ENCODE measurements around the gene GTF3C6.

GTF3C6 gene

GRCh38 chr6:110939429-110940200, 18.9 kb upstream of the GTF3C6 start:
- TF ChIP-seq, protein P1, sequence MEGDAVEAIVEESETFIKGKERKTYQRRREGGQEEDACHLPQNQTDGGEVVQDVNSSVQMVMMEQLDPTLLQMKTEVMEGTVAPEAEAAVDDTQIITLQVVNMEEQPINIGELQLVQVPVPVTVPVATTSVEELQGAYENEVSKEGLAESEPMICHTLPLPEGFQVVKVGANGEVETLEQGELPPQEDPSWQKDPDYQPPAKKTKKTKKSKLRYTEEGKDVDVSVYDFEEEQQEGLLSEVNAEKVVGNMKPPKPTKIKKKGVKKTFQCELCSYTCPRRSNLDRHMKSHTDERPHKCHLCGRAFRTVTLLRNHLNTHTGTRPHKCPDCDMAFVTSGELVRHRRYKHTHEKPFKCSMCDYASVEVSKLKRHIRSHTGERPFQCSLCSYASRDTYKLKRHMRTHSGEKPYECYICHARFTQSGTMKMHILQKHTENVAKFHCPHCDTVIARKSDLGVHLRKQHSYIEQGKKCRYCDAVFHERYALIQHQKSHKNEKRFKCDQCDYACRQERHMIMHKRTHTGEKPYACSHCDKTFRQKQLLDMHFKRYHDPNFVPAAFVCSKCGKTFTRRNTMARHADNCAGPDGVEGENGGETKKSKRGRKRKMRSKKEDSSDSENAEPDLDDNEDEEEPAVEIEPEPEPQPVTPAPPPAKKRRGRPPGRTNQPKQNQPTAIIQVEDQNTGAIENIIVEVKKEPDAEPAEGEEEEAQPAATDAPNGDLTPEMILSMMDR (conservative IDR thresholded peaks at IDR 0.05; ENCODE audit: low read depth, low read length): no peak
- DNase-seq (ENCODE audit: low read depth): no peak
- H3K4me3 ChIP-seq (ENCODE audit: low read length): no peak overlapping the region

DNA sequence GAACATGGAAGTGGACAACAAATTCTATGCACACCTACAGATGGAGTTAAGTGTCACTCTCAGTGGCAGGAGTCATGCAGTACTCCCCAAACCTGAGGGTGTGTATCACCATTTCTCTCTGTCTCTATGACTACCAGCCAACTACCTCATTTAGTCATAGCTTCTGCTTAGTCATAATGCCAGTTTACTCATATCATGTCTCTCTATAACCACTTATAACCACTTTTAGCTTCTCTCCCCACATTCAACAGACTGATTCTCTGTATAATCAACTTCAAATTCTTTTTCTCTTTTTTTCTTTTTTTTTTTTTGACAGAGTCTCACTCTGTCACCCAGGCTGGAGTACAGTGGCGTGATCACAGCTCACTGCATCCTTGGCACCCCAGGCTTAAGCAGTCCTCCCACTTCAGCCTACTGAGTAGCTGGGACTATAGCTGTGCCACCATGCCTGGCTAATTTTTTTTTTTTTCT, 13.8 kb upstream of the GTF3C6 start:
- TF ChIP-seq, protein P1 (conservative IDR thresholded peaks at IDR 0.05; ENCODE audit: low read depth, low read length): no peak
- DNase-seq (ENCODE audit: low read depth): peak; percentile 36
- H3K4me3 ChIP-seq (ENCODE audit: low read length): no peak overlapping the region

GRCh38 chr6:110946498-110946897, 12.0 kb upstream of the GTF3C6 start:
- no peak overlapping the region for H3K4me3 ChIP-seq (ENCODE audit: low read length)
- TF ChIP-seq, protein P1 (conservative IDR thresholded peaks at IDR 0.05; ENCODE audit: low read depth, low read length): no peak
- DNase-seq (ENCODE audit: low read depth): no peak

DNA sequence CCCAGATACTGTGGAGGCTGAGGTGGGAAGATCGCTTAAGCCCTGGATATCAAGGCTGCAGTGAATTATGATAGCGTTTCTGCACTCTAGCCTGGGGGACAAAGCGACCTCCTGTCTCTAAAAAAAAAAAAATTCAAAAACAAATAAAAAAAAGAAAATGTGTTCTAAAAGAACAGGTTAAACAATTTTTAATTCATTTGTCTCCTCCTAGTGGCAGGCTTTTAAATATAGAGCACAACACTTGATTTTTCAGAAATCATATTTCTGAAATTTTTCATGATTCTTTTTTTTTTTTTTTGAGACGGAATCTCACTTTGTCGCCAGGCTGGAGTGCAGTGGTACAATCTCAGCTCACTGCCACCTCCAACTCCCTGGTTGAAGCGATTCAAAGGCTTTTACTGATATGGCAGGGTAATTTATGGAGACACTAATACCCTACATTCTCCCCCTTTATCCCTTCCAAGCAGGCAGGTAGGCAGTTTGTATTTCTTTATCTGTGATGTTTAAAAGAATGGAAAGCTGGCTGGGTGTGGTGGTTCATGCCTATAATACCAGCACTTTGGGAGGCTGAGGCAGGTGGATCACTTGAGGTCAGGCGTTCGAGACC, 8.7 kb upstream of the GTF3C6 start:
- no peak for DNase-seq (ENCODE audit: low read depth)
- TF ChIP-seq, protein P1 (conservative IDR thresholded peaks at IDR 0.05; ENCODE audit: low read depth, low read length): peak; percentile 36
- no peak overlapping the region for H3K4me3 ChIP-seq (ENCODE audit: low read length)

DNA sequence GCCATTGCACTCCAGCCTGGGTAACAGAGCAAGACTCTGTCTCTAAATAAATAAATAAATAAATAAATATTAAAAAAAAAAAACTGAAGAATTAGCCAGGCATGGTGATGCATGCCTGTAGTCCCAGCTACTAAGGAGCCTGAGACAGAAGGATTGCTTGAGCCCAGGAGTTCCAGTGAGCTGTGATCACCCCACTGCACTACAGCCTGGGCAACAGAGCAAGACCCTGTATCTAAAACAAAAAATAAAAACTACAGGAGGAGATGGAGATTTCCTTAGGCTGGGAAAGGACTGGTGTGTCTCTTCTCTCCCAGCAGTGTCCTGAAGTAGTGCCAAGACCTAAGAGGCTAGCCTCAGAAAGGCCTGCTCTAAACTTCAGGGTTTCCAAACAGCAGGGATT, 8.1 kb upstream of the GTF3C6 start:
- DNase-seq (ENCODE audit: low read depth): no peak
- no peak overlapping the region for H3K4me3 ChIP-seq (ENCODE audit: low read length)
- TF ChIP-seq, protein P1 (conservative IDR thresholded peaks at IDR 0.05; ENCODE audit: low read depth, low read length): no peak

DNA sequence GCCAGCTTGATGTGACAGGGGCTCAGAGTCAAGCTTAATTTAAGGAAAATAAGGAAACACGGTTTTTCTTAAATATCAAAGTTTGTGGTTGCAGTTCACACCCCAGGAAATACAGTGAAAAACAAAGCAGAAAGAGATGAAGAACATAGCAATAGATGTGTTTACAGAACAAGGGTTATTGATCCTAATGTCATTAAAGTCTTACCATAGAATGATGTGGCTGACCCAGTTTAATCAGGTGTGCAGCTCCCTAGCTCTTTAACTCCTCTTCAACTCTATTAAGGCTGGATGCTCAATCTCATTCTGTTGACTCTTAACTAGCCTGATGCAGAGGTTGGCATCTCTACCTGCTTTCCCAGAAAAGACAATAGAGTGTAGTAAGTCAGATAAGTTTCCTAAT, 7.5 kb upstream of the GTF3C6 start:
- TF ChIP-seq, protein P1 (conservative IDR thresholded peaks at IDR 0.05; ENCODE audit: low read depth, low read length): no peak
- H3K4me3 ChIP-seq (ENCODE audit: low read length): no peak overlapping the region
- no peak for DNase-seq (ENCODE audit: low read depth)
